ENCODE results near the gene ADAMTS6. TPM values are rescaled to one million over a fixed set of nuclear protein-coding genes. Genes with fewer than 3 reads are reported as not detected.

The ADAMTS6 gene
- total RNA-seq, 4 donors from 2014 or later: 4.9 to 40.0 (median 7.3) TPM

DNA sequence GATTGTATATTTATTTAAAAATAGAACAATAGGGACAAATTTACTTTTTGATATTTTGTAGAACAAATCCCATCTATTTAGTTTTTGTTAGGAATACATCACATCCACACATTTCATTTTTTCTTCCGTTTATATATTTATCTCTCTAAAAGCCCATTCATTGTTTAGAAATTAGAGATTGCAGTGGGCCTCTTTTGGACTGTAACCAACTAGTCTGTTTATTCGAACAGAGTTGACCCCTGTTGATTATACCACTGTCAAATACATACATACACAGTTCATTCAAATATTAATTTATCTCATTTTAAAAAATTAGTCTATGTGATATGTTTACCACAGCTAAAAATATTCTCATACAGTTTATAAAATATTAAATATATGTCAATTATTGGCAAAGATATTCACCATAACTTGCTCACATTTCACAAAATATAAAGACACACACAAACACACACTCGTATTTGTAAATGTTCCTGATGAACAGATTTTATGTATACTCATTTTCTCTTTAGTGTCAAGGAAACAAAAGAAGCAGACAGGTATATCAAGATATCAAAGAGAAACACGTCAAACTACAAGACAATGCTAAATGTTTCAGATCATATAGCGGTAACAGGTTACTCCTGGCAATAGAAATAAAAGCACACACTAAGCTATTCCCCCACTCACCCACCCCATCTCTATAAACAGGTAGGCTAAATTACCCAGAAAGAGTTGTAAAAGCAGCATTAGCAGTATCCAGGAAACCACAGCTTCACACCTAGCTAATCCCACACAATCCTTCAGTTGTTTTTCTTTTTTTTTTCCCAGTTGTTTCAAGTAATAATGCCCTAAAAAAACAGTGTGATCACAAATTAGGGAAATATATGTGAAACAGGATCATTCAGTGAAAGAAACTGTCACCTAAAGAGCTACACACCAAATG is 283.9 kb downstream of the ADAMTS6 start:
- Histone ChIP-seq H3K27me3 (no peaks in the 10 kb centered on the region), H3K4me1 (no peaks in the 10 kb centered on the region), H3K36me3 (no peaks in the 10 kb centered on the region), H3K9me3 (no peaks in the 10 kb centered on the region), H3K27ac (no peak overlapping the region), H3K4me3 (no peak overlapping the region)
- DNase-seq: no peak
- intact Hi-C loops (cut with DNase I; ENCODE audit: low total_unique reads): no loop called here
- TF ChIP-seq CTCF (IDR thresholded peaks at IDR 0.05): no peak
- no peak for TF ChIP-seq POLR2A (IDR thresholded peaks at IDR 0.05)

GRCh38 chr5:65194871-65195270 is 286.8 kb downstream of the ADAMTS6 start:
- no peaks in the 10 kb centered on the region for H3K27me3 ChIP-seq
- no peak overlapping the region for H3K4me3 ChIP-seq
- H3K9me3 ChIP-seq: no peaks in the 10 kb centered on the region
- intact Hi-C loops (cut with DNase I; ENCODE audit: low total_unique reads): no loop called here
- H3K36me3 ChIP-seq: no peaks in the 10 kb centered on the region
- H3K4me1 ChIP-seq: no peaks in the 10 kb centered on the region
- no peak for DNase-seq
- H3K27ac ChIP-seq: no peak overlapping the region
- no peak for TF ChIP-seq POLR2A (IDR thresholded peaks at IDR 0.05)
- TF ChIP-seq CTCF (IDR thresholded peaks at IDR 0.05): no peak

DNA sequence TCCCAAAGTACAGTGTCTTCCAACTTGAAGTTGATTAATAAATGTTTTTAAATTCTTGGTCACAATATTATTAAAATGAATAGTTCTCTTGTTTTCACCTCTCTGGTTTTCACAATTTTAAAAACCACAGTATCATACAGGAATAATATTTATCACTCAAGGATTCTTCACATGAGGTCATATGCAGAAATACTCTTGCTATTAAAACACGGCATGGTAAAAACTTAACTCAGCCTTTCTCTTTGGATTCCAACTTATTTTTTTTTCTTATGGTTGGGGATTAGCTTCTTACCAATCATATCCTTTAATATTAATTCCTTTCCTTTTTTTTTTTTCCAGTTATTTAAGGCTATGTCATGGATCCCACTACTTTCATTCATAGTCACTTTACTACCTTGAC is 289.4 kb downstream of the ADAMTS6 start:
- H3K4me1 ChIP-seq: no peaks in the 10 kb centered on the region
- intact Hi-C loops (cut with DNase I; ENCODE audit: low total_unique reads): no loop called here
- no peaks in the 10 kb centered on the region for H3K9me3 ChIP-seq
- no peak overlapping the region for H3K27ac ChIP-seq
- no peak for DNase-seq
- no peaks in the 10 kb centered on the region for H3K36me3 ChIP-seq
- no peak overlapping the region for H3K4me3 ChIP-seq
- no peak for TF ChIP-seq CTCF (IDR thresholded peaks at IDR 0.05)
- TF ChIP-seq POLR2A (IDR thresholded peaks at IDR 0.05): no peak
- no peaks in the 10 kb centered on the region for H3K27me3 ChIP-seq

DNA sequence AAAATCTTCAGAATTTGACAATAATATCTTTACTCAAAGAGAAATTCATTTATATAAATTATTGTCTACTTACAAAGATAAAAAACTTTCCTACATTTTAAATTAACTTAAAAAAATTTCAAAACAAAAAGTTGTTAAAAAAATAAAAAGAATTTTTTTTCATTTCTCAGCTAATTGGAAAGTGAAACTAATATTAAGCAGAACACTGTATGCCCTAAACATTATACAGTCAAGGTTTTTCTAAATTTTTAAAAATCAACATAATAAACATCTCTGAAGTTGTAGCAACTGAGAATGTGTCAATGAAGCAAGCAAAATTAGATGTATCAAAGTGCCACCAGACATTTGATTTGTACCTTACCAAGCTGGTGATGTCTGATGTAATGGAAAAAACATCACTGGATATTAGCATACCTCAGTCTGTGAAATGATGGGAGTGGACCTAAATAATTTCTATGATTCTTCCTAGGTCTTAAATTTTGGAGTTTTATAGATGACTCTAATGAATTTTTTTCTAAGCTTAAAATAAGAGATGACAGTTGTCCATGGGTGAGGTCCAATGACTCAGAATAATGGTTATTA is 290.1 kb downstream of the ADAMTS6 start:
- Histone ChIP-seq H3K9me3 (no peaks in the 10 kb centered on the region), H3K4me3 (no peak overlapping the region), H3K27me3 (no peaks in the 10 kb centered on the region), H3K27ac (no peak overlapping the region), H3K4me1 (no peaks in the 10 kb centered on the region), H3K36me3 (no peaks in the 10 kb centered on the region)
- intact Hi-C loops (cut with DNase I; ENCODE audit: low total_unique reads): no loop called here
- no peak for TF ChIP-seq POLR2A (IDR thresholded peaks at IDR 0.05)
- TF ChIP-seq CTCF (IDR thresholded peaks at IDR 0.05): no peak
- DNase-seq: no peak

DNA sequence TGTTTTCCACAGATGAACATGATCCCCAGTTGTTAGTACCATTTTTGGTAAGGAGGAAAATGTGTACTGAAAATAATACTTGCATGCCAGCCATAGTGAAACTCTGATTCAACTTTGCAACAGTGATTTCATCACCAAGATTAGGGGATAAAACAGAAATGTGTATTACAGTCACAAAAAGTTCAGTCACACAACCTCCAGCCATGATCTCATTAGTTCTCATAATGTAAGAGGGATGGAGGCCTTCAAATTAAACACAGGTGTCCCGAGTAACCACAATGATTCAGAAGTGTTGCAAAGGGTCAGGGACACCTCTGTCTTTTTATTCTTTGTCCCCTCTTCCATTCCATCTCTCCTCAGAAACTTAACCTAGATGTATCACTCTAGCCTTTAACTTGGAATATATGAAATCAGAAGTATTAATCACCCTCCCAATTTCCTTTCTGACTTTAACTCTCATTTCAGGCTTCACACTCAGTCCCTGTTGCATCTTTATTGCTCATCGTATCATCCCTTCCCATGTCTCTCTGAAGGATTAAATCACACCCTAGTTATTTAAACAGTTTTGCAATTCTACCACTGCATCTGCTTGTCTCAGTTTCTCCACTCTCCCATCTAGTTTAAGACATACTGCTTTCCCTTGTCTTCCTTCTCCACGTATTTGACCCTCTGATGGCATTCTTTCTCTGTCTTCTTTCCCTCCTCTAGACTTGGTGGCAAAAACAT is 291.2 kb downstream of the ADAMTS6 start:
- no peak for DNase-seq
- Histone ChIP-seq H3K36me3 (no peaks in the 10 kb centered on the region), H3K4me1 (no peaks in the 10 kb centered on the region), H3K27ac (no peak overlapping the region), H3K9me3 (no peaks in the 10 kb centered on the region), H3K4me3 (no peak overlapping the region), H3K27me3 (no peaks in the 10 kb centered on the region)
- intact Hi-C loops (cut with DNase I; ENCODE audit: low total_unique reads): no loop called here
- TF ChIP-seq CTCF (IDR thresholded peaks at IDR 0.05) (no peak), POLR2A (IDR thresholded peaks at IDR 0.05) (no peak)

Data from uterus (tissue), 4 donors.